Brain microvascular endothelial cell (primary cell): Measurements from ENCODE around the gene COL5A1.

Experiments used
- DNase-seq: peaks from one replicate; pipeline ENCODE4 v3.0.0-alpha.2; 2020
- H3K27ac ChIP-seq: fragments of 250-450 bp; sonication (Bioruptor Pico); 2 replicates; pipeline ENCODE4 v1.5.1; 2020; ENCODE audit warnings: mild to moderate bottlenecking, moderate library complexity
- H3K27me3 ChIP-seq: fragments of 250-450 bp; sonication (Bioruptor Pico); replicated peaks from 2 replicates; pipeline ENCODE4 v1.5.1; 2020; ENCODE audit warnings: mild to moderate bottlenecking
- H3K36me3 ChIP-seq: fragments of 250-450 bp; sonication (Bioruptor Pico); replicated peaks from 2 replicates; pipeline ENCODE4 v1.5.1; 2020; ENCODE audit warnings: mild to moderate bottlenecking
- H3K4me3 ChIP-seq: 2 replicates; pipeline ENCODE4 v1.5.1; 2011; ENCODE audit warnings: low read depth, mild to moderate bottlenecking, control low read depth, low read length, moderate library complexity
- CTCF ChIP-seq: IDR thresholded peaks from 2 replicates; pipeline ENCODE4 v1.5.1; 2011; ENCODE audit warnings: low read depth, mild to moderate bottlenecking, moderate library complexity, low read length, control low read depth, inconsistent platforms; ENCODE audit errors: missing control alignments
- in situ Hi-C: cut with HindIII; loops from 2 replicates; pipeline ENCODE4 v1.10.0; 2017; ENCODE audit warnings: low sequenced_read_pairs, low pct_ligation_motif_present

The COL5A1 gene

GRCh38 chr9:134883040-134883782, 241.6 kb downstream of the COL5A1 start:
- no peak for DNase-seq
- Histone ChIP-seq H3K27me3 (no peaks in the 10 kb centered on the region), H3K27ac (no peak overlapping the region), H3K4me3 (no peak overlapping the region), H3K36me3 (no peaks in the 10 kb centered on the region)
- in situ Hi-C loops, result no loop called here
- TF ChIP-seq CTCF, result no peak

- in situ Hi-C loops, result no loop called here
- DNase-seq, result no peak
- no peak for TF ChIP-seq CTCF
- Histone ChIP-seq H3K27me3 (no peaks in the 10 kb centered on the region), H3K36me3 (no peaks in the 10 kb centered on the region), H3K4me3 (no peak overlapping the region), H3K27ac (no peak overlapping the region)
These were observed 242.9 kb downstream of the COL5A1 start for GRCh38 chr9:134884492-134884891.

GRCh38 chr9:134885001-134885678, 243.5 kb downstream of the COL5A1 start:
- H3K27me3 ChIP-seq, result no peaks in the 10 kb centered on the region
- no peak overlapping the region for H3K27ac ChIP-seq

GRCh38 chr9:134885679-134886412, 244.2 kb downstream of the COL5A1 start:
- Histone ChIP-seq H3K36me3 (no peaks in the 10 kb centered on the region), H3K27ac (no peak overlapping the region), H3K27me3 (no peaks in the 10 kb centered on the region), H3K4me3 (no peak overlapping the region)
- TF ChIP-seq CTCF, result no peak
- no peak for DNase-seq
- in situ Hi-C loops, result no loop called here

More at GRCh38 chr9:134885001-134885678, 243.5 kb downstream of the COL5A1 start:
- Histone ChIP-seq H3K4me3 (no peak overlapping the region), H3K36me3 (no peaks in the 10 kb centered on the region)
- no peak for TF ChIP-seq CTCF
- in situ Hi-C loops, result no loop called here
- no peak for DNase-seq

- in situ Hi-C loops, result no loop called here
- TF ChIP-seq CTCF, result no peak
- Histone ChIP-seq H3K27me3 (no peaks in the 10 kb centered on the region), H3K4me3 (no peak overlapping the region), H3K27ac (no peak overlapping the region), H3K36me3 (no peaks in the 10 kb centered on the region)
- no peak for DNase-seq
These were observed 244.9 kb downstream of the COL5A1 start for GRCh38 chr9:134886413-134886913.
